H9 (cell line): ENCODE results near the gene ECD. TPM values are rescaled to one million over a fixed set of nuclear protein-coding genes. Genes with fewer than 3 reads are reported as not detected.

ENCODE experiments used
- DNase-seq: peaks from one replicate; pipeline ENCODE4 v3.0.0-alpha.2; 2017
- H2AFZ ChIP-seq: one replicate; pipeline ENCODE4 v1.6.1; 2013; ENCODE audit warnings: mild to moderate bottlenecking, low read length, control low read depth, moderate library complexity
- H2AK5ac ChIP-seq: 2 replicates; pipeline ENCODE4 v1.6.1; 2013; ENCODE audit warnings: low read length, control low read depth, mixed read lengths; ENCODE audit not compliant: insufficient read length
- H2BK120ac ChIP-seq: one replicate; pipeline ENCODE4 v1.6.1; 2013; ENCODE audit warnings: low read depth, mild to moderate bottlenecking, low read length, control low read depth, inconsistent platforms; ENCODE audit not compliant: poor library complexity, severe bottlenecking
- H2BK12ac ChIP-seq: 2 replicates; pipeline ENCODE4 v1.6.1; 2013; ENCODE audit warnings: low read length, control low read depth, mixed read lengths, low read depth; ENCODE audit not compliant: insufficient read length
- H2BK15ac ChIP-seq: 2 replicates; pipeline ENCODE4 v1.6.1; 2013; ENCODE audit warnings: low read depth, low read length, control low read depth
- H2BK20ac ChIP-seq: one replicate; pipeline ENCODE4 v1.6.1; 2013; ENCODE audit warnings: low read depth, mild to moderate bottlenecking, low read length, control low read depth, inconsistent platforms; ENCODE audit not compliant: poor library complexity, severe bottlenecking
- H2BK5ac ChIP-seq: 2 replicates; pipeline ENCODE4 v1.6.1; 2013; ENCODE audit warnings: low read length, control low read depth, mixed read lengths; ENCODE audit not compliant: insufficient read length
- H3K14ac ChIP-seq: 2 replicates; pipeline ENCODE4 v1.6.1; 2013; ENCODE audit warnings: low read length, control low read depth; ENCODE audit not compliant: insufficient read depth
- H3K18ac ChIP-seq: 2 replicates; pipeline ENCODE4 v1.6.1; 2013; ENCODE audit warnings: low read depth, mild to moderate bottlenecking, mixed read lengths, low read length, control low read depth; ENCODE audit not compliant: insufficient read length
- H3K23ac ChIP-seq: 2 replicates; pipeline ENCODE4 v1.6.1; 2013; ENCODE audit warnings: low read length, control low read depth, mixed read lengths, low read depth; ENCODE audit not compliant: insufficient read length
- H3K23me2 ChIP-seq: 2 replicates; pipeline ENCODE4 v1.6.1; 2013; ENCODE audit warnings: low read depth, mild to moderate bottlenecking, mixed read lengths, low read length, control low read depth; ENCODE audit not compliant: insufficient read length, poor library complexity, severe bottlenecking
- H3K27ac ChIP-seq: 2 replicates; pipeline ENCODE4 v1.5.1; 2013; ENCODE audit warnings: low read length, control low read depth, mixed read lengths, low read depth; ENCODE audit not compliant: insufficient read length
- H3K27me3 ChIP-seq: 2 replicates; pipeline ENCODE4 v1.6.1; 2013; ENCODE audit warnings: low read length, control low read depth, inconsistent platforms; ENCODE audit not compliant: insufficient read depth
- H3K4ac ChIP-seq: 2 replicates; pipeline ENCODE4 v1.6.1; 2013; ENCODE audit warnings: low read depth, mild to moderate bottlenecking, control low read depth, inconsistent platforms, low read length, moderate library complexity
- H3K4me1 ChIP-seq: 2 replicates; pipeline ENCODE4 v1.6.1; 2013; ENCODE audit warnings: low read length, control low read depth, inconsistent platforms; ENCODE audit not compliant: insufficient read depth
- H3K4me2 ChIP-seq: 2 replicates; pipeline ENCODE4 v1.6.1; 2013; ENCODE audit warnings: low read length, control low read depth, mixed read lengths; ENCODE audit not compliant: insufficient read length, insufficient read depth
- H3K56ac ChIP-seq: 2 replicates; pipeline ENCODE4 v1.6.1; 2013; ENCODE audit warnings: low read depth, mild to moderate bottlenecking, mixed read lengths, low read length, control low read depth; ENCODE audit not compliant: insufficient read length
- H3K79me1 ChIP-seq: 2 replicates; pipeline ENCODE4 v1.6.1; 2013; ENCODE audit warnings: low read depth, mild to moderate bottlenecking, moderate library complexity, low read length, control low read depth, inconsistent platforms; ENCODE audit not compliant: insufficient read depth, poor library complexity, severe bottlenecking
- H3K79me2 ChIP-seq: 2 replicates; pipeline ENCODE4 v1.6.1; 2013; ENCODE audit warnings: low read length, control low read depth, inconsistent platforms; ENCODE audit not compliant: insufficient read depth
- H3K9ac ChIP-seq: 2 replicates; pipeline ENCODE4 v1.6.1; 2013; ENCODE audit warnings: low read length, control low read depth, mixed read lengths; ENCODE audit not compliant: insufficient read length; ENCODE audit errors: extremely low read depth
- H3K9me3 ChIP-seq: one replicate; pipeline ENCODE4 v1.6.1; 2013; ENCODE audit warnings: low read depth, low read length, inconsistent platforms; ENCODE audit not compliant: control insufficient read depth
- H3T11ph ChIP-seq: one replicate; pipeline ENCODE4 v1.6.1; 2013; ENCODE audit warnings: mild to moderate bottlenecking, low read length, control low read depth, inconsistent platforms
- H4K20me1 ChIP-seq: one replicate; pipeline ENCODE4 v1.6.1; 2013; ENCODE audit not compliant: control insufficient read depth, insufficient read length, insufficient read depth
- H4K5ac ChIP-seq: 2 replicates; pipeline ENCODE4 v1.6.1; 2013; ENCODE audit warnings: low read depth, mild to moderate bottlenecking, mixed read lengths, low read length, control low read depth; ENCODE audit not compliant: insufficient read length
- H4K8ac ChIP-seq: replicated peaks from 2 replicates; pipeline ENCODE4 v1.6.1; 2013; ENCODE audit warnings: low read length, control low read depth, mixed read lengths, low read depth; ENCODE audit not compliant: insufficient read length
- H4K91ac ChIP-seq: 2 replicates; pipeline ENCODE4 v1.6.1; 2013; ENCODE audit warnings: low read depth, mild to moderate bottlenecking, moderate library complexity, mixed read lengths, low read length, control low read depth; ENCODE audit not compliant: insufficient read length
- H3K27ac Mint-ChIP-seq, 3 experiments: 2 replicates in 2 of 3; 3 replicates in 1 of 3; pipeline ENCODE4 v1.8.0; 2020 to 2021; ENCODE audit warnings: mixed read lengths in 3 of 3, mild to moderate bottlenecking in 1 of 3, moderate library complexity in 1 of 3
- H3K27me3 Mint-ChIP-seq: 2 replicates; pipeline ENCODE4 v1.8.0; 2021; ENCODE audit warnings: low read depth, mild to moderate bottlenecking, moderate library complexity, mixed read lengths
- H3K36me3 Mint-ChIP-seq, 3 experiments: 2 replicates in 2 of 3; 3 replicates in 1 of 3; pipeline ENCODE4 v1.8.0; 2020 to 2021; ENCODE audit warnings: low read depth in 3 of 3, mixed read lengths in 3 of 3; ENCODE audit not compliant: insufficient read depth in 1 of 3
- H3K4me1 Mint-ChIP-seq, 2 experiments: 2 replicates each; pipeline ENCODE4 v1.8.0; 2020; ENCODE audit warnings: mixed read lengths in 2 of 2
- H3K4me3 Mint-ChIP-seq, 2 experiments: 2 replicates in 1 of 2; 3 replicates in 1 of 2; pipeline ENCODE4 v1.8.0; 2020 to 2021; ENCODE audit warnings: mild to moderate bottlenecking in 2 of 2, mixed read lengths in 2 of 2, moderate library complexity in 1 of 2
- H3K9me3 Mint-ChIP-seq, 2 experiments: 2 replicates in 1 of 2; 3 replicates in 1 of 2; pipeline ENCODE4 v1.8.0; 2020; ENCODE audit warnings: mild to moderate bottlenecking in 2 of 2, mixed read lengths in 2 of 2, moderate library complexity in 1 of 2
- WGBS: extraction: QIAGEN DNeasy Blood & Tissue Kit; methylation state at CpG from one replicate; pipeline ENCODE4 v1.1.7; 2013; ENCODE audit warnings: missing lambda C conversion rate, low lambda C conversion rate, mixed read lengths; ENCODE audit not compliant: insufficient read length; ENCODE audit errors: extremely low coverage; 5-methylcytosine and 5-hydroxymethylcytosine counted together
- total RNA-seq: library from RNA; stranded (reverse); gene quantifications from 2 replicates; pipeline ENCODE4 v1.2.1, GENCODE V29; 2021
- TF ChIP-seq, protein P1 (sequence below): fragments of 200-600 bp; sonication (generic); conservative IDR thresholded peaks from 3 replicates; pipeline ENCODE4 v1.8.0; 2021; ENCODE audit warnings: antibody characterized with exemption, mild to moderate bottlenecking

ECD gene
- total RNA-seq, 1 experiment from 2014 or later = 41.6 TPM

DNA sequence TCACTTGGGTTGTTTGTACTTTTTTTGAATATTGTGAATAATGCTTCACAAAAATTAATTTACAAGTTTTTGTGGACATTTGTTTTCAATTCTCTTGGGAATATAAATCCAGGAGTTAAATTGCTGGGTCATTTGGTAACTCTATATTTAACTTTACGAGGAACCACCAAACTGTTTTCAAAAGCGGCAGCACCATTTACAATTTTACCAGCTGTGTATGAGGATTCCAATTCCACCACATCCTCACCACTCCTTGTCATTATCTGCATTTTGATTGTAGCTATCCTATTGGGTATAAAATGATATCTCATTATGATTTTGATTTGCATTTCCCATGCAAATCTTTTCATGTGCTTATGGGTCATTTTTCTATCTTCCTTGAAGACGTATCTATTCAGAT, 61.5 kb downstream of the ECD start:
- no peak overlapping the region for H3K56ac ChIP-seq
- H2BK5ac ChIP-seq = no peak overlapping the region
- H3K18ac ChIP-seq = no peak overlapping the region
- no peaks in the 10 kb centered on the region for H3K23me2 ChIP-seq
- no peak for DNase-seq
- Mint-ChIP-seq H3K36me3 (peaks cover 6 to 15% (median 10%) of the 10 kb centered on the region in 3 experiments; a peak in 5 of 7 replicates), H3K4me3 (no peak overlapping the region), H3K4me1 (peaks cover 2 to 8% of the 10 kb centered on the region in 2 experiments), H3K27me3 (no peaks in the 10 kb centered on the region), H3K27ac (no peak overlapping the region), H3K9me3 (peaks cover 12 to 17% of the 10 kb centered on the region in 2 experiments; a peak in 4 of 5 replicates)
- H4K8ac ChIP-seq = no peak overlapping the region
- H3T11ph ChIP-seq = no peak overlapping the region
- H3K79me2 ChIP-seq = no peaks in the 10 kb centered on the region
- no peaks in the 10 kb centered on the region for H3K27me3 ChIP-seq
- H2BK12ac ChIP-seq = no peak overlapping the region
- no peak overlapping the region for H2BK15ac ChIP-seq
- H4K20me1 ChIP-seq = no peaks in the 10 kb centered on the region
- TF ChIP-seq, protein P1, sequence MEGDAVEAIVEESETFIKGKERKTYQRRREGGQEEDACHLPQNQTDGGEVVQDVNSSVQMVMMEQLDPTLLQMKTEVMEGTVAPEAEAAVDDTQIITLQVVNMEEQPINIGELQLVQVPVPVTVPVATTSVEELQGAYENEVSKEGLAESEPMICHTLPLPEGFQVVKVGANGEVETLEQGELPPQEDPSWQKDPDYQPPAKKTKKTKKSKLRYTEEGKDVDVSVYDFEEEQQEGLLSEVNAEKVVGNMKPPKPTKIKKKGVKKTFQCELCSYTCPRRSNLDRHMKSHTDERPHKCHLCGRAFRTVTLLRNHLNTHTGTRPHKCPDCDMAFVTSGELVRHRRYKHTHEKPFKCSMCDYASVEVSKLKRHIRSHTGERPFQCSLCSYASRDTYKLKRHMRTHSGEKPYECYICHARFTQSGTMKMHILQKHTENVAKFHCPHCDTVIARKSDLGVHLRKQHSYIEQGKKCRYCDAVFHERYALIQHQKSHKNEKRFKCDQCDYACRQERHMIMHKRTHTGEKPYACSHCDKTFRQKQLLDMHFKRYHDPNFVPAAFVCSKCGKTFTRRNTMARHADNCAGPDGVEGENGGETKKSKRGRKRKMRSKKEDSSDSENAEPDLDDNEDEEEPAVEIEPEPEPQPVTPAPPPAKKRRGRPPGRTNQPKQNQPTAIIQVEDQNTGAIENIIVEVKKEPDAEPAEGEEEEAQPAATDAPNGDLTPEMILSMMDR = no peak
- no peak overlapping the region for H3K23ac ChIP-seq
- H3K4me2 ChIP-seq = no peak overlapping the region
- WGBS = no CpG with 5 or more reads among the region's 3 CpGs
- H3K14ac ChIP-seq = no peak overlapping the region
- no peak overlapping the region for H2AK5ac ChIP-seq
- H2BK120ac ChIP-seq = no peak overlapping the region
- H3K9ac ChIP-seq = no peak overlapping the region
- H4K5ac ChIP-seq = no peak overlapping the region
- H2BK20ac ChIP-seq = no peak overlapping the region
- no peaks in the 10 kb centered on the region for H3K9me3 ChIP-seq
- no peak overlapping the region for H3K4ac ChIP-seq
- no peak overlapping the region for H2AFZ ChIP-seq
- H3K79me1 ChIP-seq = no peaks in the 10 kb centered on the region
- H3K4me1 ChIP-seq = no peaks in the 10 kb centered on the region
- no peak overlapping the region for H4K91ac ChIP-seq
- no peak overlapping the region for H3K27ac ChIP-seq
